HG02588 (cell line): Measurements from ENCODE around the gene STRA6.
"Not testable (repeated sequence)": the region's sequence is repeated elsewhere in the genome, so short reads cannot be mapped to it uniquely, and the experiment has no call there.

Source experiments
- ATAC-seq: cut with Tn5 transposase; IDR thresholded peaks from one replicate; pipeline ENCODE4 v1.9.1; 2021; ENCODE audit warnings: mild to moderate bottlenecking, moderate library complexity; ENCODE audit not compliant: unreplicated experiment

The STRA6 gene

GRCh38 chr15:74167891-74168331 is 34.7 kb downstream of the STRA6 start:
- no peak for ATAC-seq

GRCh38 chr15:74165461-74165860 is 37.1 kb downstream of the STRA6 start:
- ATAC-seq = no peak

GRCh38 chr15:74162195-74162536 is 40.4 kb downstream of the STRA6 start:
- ATAC-seq = not testable (repeated sequence)

- not testable (repeated sequence) for ATAC-seq
Observed at GRCh38 chr15:74160390-74160789, 42.2 kb downstream of the STRA6 start.

- no peak for ATAC-seq
Observed at GRCh38 chr15:74159773-74160172, 42.8 kb downstream of the STRA6 start.

- no peak for ATAC-seq
Observed at GRCh38 chr15:74158855-74159650, 43.5 kb downstream of the STRA6 start.

GRCh38 chr15:74157868-74158827 is 44.4 kb downstream of the STRA6 start:
- ATAC-seq = no peak

- ATAC-seq = no peak
Observed at GRCh38 chr15:74156678-74157411, 45.7 kb downstream of the STRA6 start.

- ATAC-seq = no peak
Observed at GRCh38 chr15:74155766-74156417, 46.7 kb downstream of the STRA6 start.

- ATAC-seq = no peak
Observed at GRCh38 chr15:74147051-74147450, 55.5 kb downstream of the STRA6 start.

- no peak for ATAC-seq
Observed at GRCh38 chr15:74146277-74146800, 56.2 kb downstream of the STRA6 start.

- ATAC-seq = no peak
Observed at GRCh38 chr15:74144153-74144775, 58.3 kb downstream of the STRA6 start.

GRCh38 chr15:74141591-74141990 is 61.0 kb downstream of the STRA6 start:
- ATAC-seq = no peak

- ATAC-seq = no peak
Observed at GRCh38 chr15:74138642-74139041, 63.9 kb downstream of the STRA6 start.

- no peak for ATAC-seq
Observed at GRCh38 chr15:74137537-74137894, 65.1 kb downstream of the STRA6 start.

- ATAC-seq = no peak
Observed at GRCh38 chr15:74136814-74137536, 65.6 kb downstream of the STRA6 start.

GRCh38 chr15:74136540-74136813 is 66.1 kb downstream of the STRA6 start:
- ATAC-seq = no peak

GRCh38 chr15:74135041-74135565 is 67.5 kb downstream of the STRA6 start:
- no peak for ATAC-seq

- ATAC-seq = no peak
Observed at GRCh38 chr15:74134387-74135027, 68.1 kb downstream of the STRA6 start.
